H9 (cell line): ENCODE results near the gene GARNL3. TPM values are rescaled to one million over a fixed set of nuclear protein-coding genes. Genes with fewer than 3 reads are reported as not detected.

ENCODE experiments used
- DNase-seq: peaks from one replicate; pipeline ENCODE4 v3.0.0-alpha.2; 2017
- H2AFZ ChIP-seq: one replicate; pipeline ENCODE4 v1.6.1; 2013; ENCODE audit warnings: mild to moderate bottlenecking, low read length, control low read depth, moderate library complexity
- H2AK5ac ChIP-seq: 2 replicates; pipeline ENCODE4 v1.6.1; 2013; ENCODE audit warnings: low read length, control low read depth, mixed read lengths; ENCODE audit not compliant: insufficient read length
- H2BK120ac ChIP-seq: one replicate; pipeline ENCODE4 v1.6.1; 2013; ENCODE audit warnings: low read depth, mild to moderate bottlenecking, low read length, control low read depth, inconsistent platforms; ENCODE audit not compliant: poor library complexity, severe bottlenecking
- H2BK12ac ChIP-seq: 2 replicates; pipeline ENCODE4 v1.6.1; 2013; ENCODE audit warnings: low read length, control low read depth, mixed read lengths, low read depth; ENCODE audit not compliant: insufficient read length
- H2BK15ac ChIP-seq: 2 replicates; pipeline ENCODE4 v1.6.1; 2013; ENCODE audit warnings: low read depth, low read length, control low read depth
- H2BK20ac ChIP-seq: one replicate; pipeline ENCODE4 v1.6.1; 2013; ENCODE audit warnings: low read depth, mild to moderate bottlenecking, low read length, control low read depth, inconsistent platforms; ENCODE audit not compliant: poor library complexity, severe bottlenecking
- H2BK5ac ChIP-seq: 2 replicates; pipeline ENCODE4 v1.6.1; 2013; ENCODE audit warnings: low read length, control low read depth, mixed read lengths; ENCODE audit not compliant: insufficient read length
- H3K14ac ChIP-seq: 2 replicates; pipeline ENCODE4 v1.6.1; 2013; ENCODE audit warnings: low read length, control low read depth; ENCODE audit not compliant: insufficient read depth
- H3K18ac ChIP-seq: 2 replicates; pipeline ENCODE4 v1.6.1; 2013; ENCODE audit warnings: low read depth, mild to moderate bottlenecking, mixed read lengths, low read length, control low read depth; ENCODE audit not compliant: insufficient read length
- H3K23ac ChIP-seq: 2 replicates; pipeline ENCODE4 v1.6.1; 2013; ENCODE audit warnings: low read length, control low read depth, mixed read lengths, low read depth; ENCODE audit not compliant: insufficient read length
- H3K23me2 ChIP-seq: 2 replicates; pipeline ENCODE4 v1.6.1; 2013; ENCODE audit warnings: low read depth, mild to moderate bottlenecking, mixed read lengths, low read length, control low read depth; ENCODE audit not compliant: insufficient read length, poor library complexity, severe bottlenecking
- H3K27ac ChIP-seq: 2 replicates; pipeline ENCODE4 v1.5.1; 2013; ENCODE audit warnings: low read length, control low read depth, mixed read lengths, low read depth; ENCODE audit not compliant: insufficient read length
- H3K27me3 ChIP-seq: 2 replicates; pipeline ENCODE4 v1.6.1; 2013; ENCODE audit warnings: low read length, control low read depth, inconsistent platforms; ENCODE audit not compliant: insufficient read depth
- H3K4ac ChIP-seq: 2 replicates; pipeline ENCODE4 v1.6.1; 2013; ENCODE audit warnings: low read depth, mild to moderate bottlenecking, control low read depth, inconsistent platforms, low read length, moderate library complexity
- H3K4me1 ChIP-seq: 2 replicates; pipeline ENCODE4 v1.6.1; 2013; ENCODE audit warnings: low read length, control low read depth, inconsistent platforms; ENCODE audit not compliant: insufficient read depth
- H3K4me2 ChIP-seq: 2 replicates; pipeline ENCODE4 v1.6.1; 2013; ENCODE audit warnings: low read length, control low read depth, mixed read lengths; ENCODE audit not compliant: insufficient read length, insufficient read depth
- H3K56ac ChIP-seq: 2 replicates; pipeline ENCODE4 v1.6.1; 2013; ENCODE audit warnings: low read depth, mild to moderate bottlenecking, mixed read lengths, low read length, control low read depth; ENCODE audit not compliant: insufficient read length
- H3K79me1 ChIP-seq: 2 replicates; pipeline ENCODE4 v1.6.1; 2013; ENCODE audit warnings: low read depth, mild to moderate bottlenecking, moderate library complexity, low read length, control low read depth, inconsistent platforms; ENCODE audit not compliant: insufficient read depth, poor library complexity, severe bottlenecking
- H3K79me2 ChIP-seq: 2 replicates; pipeline ENCODE4 v1.6.1; 2013; ENCODE audit warnings: low read length, control low read depth, inconsistent platforms; ENCODE audit not compliant: insufficient read depth
- H3K9ac ChIP-seq: 2 replicates; pipeline ENCODE4 v1.6.1; 2013; ENCODE audit warnings: low read length, control low read depth, mixed read lengths; ENCODE audit not compliant: insufficient read length; ENCODE audit errors: extremely low read depth
- H3K9me3 ChIP-seq: one replicate; pipeline ENCODE4 v1.6.1; 2013; ENCODE audit warnings: low read depth, low read length, inconsistent platforms; ENCODE audit not compliant: control insufficient read depth
- H3T11ph ChIP-seq: one replicate; pipeline ENCODE4 v1.6.1; 2013; ENCODE audit warnings: mild to moderate bottlenecking, low read length, control low read depth, inconsistent platforms
- H4K20me1 ChIP-seq: one replicate; pipeline ENCODE4 v1.6.1; 2013; ENCODE audit not compliant: control insufficient read depth, insufficient read length, insufficient read depth
- H4K5ac ChIP-seq: 2 replicates; pipeline ENCODE4 v1.6.1; 2013; ENCODE audit warnings: low read depth, mild to moderate bottlenecking, mixed read lengths, low read length, control low read depth; ENCODE audit not compliant: insufficient read length
- H4K8ac ChIP-seq: replicated peaks from 2 replicates; pipeline ENCODE4 v1.6.1; 2013; ENCODE audit warnings: low read length, control low read depth, mixed read lengths, low read depth; ENCODE audit not compliant: insufficient read length
- H4K91ac ChIP-seq: 2 replicates; pipeline ENCODE4 v1.6.1; 2013; ENCODE audit warnings: low read depth, mild to moderate bottlenecking, moderate library complexity, mixed read lengths, low read length, control low read depth; ENCODE audit not compliant: insufficient read length
- H3K27ac Mint-ChIP-seq, 3 experiments: 2 replicates in 2 of 3; 3 replicates in 1 of 3; pipeline ENCODE4 v1.8.0; 2020 to 2021; ENCODE audit warnings: mixed read lengths in 3 of 3, mild to moderate bottlenecking in 1 of 3, moderate library complexity in 1 of 3
- H3K27me3 Mint-ChIP-seq: 2 replicates; pipeline ENCODE4 v1.8.0; 2021; ENCODE audit warnings: low read depth, mild to moderate bottlenecking, moderate library complexity, mixed read lengths
- H3K36me3 Mint-ChIP-seq, 3 experiments: 2 replicates in 2 of 3; 3 replicates in 1 of 3; pipeline ENCODE4 v1.8.0; 2020 to 2021; ENCODE audit warnings: low read depth in 3 of 3, mixed read lengths in 3 of 3; ENCODE audit not compliant: insufficient read depth in 1 of 3
- H3K4me1 Mint-ChIP-seq, 2 experiments: 2 replicates each; pipeline ENCODE4 v1.8.0; 2020; ENCODE audit warnings: mixed read lengths in 2 of 2
- H3K4me3 Mint-ChIP-seq, 2 experiments: 2 replicates in 1 of 2; 3 replicates in 1 of 2; pipeline ENCODE4 v1.8.0; 2020 to 2021; ENCODE audit warnings: mild to moderate bottlenecking in 2 of 2, mixed read lengths in 2 of 2, moderate library complexity in 1 of 2
- H3K9me3 Mint-ChIP-seq, 2 experiments: 2 replicates in 1 of 2; 3 replicates in 1 of 2; pipeline ENCODE4 v1.8.0; 2020; ENCODE audit warnings: mild to moderate bottlenecking in 2 of 2, mixed read lengths in 2 of 2, moderate library complexity in 1 of 2
- WGBS: extraction: QIAGEN DNeasy Blood & Tissue Kit; methylation state at CpG from one replicate; pipeline ENCODE4 v1.1.7; 2013; ENCODE audit warnings: missing lambda C conversion rate, low lambda C conversion rate, mixed read lengths; ENCODE audit not compliant: insufficient read length; ENCODE audit errors: extremely low coverage; 5-methylcytosine and 5-hydroxymethylcytosine counted together
- total RNA-seq: library from RNA; stranded (reverse); gene quantifications from 2 replicates; pipeline ENCODE4 v1.2.1, GENCODE V29; 2021
- TF ChIP-seq, protein P1 (sequence below): fragments of 200-600 bp; sonication (generic); conservative IDR thresholded peaks from 3 replicates; pipeline ENCODE4 v1.8.0; 2021; ENCODE audit warnings: antibody characterized with exemption, mild to moderate bottlenecking

Gene GARNL3
- total RNA-seq, 1 experiment from 2014 or later: 8.7 TPM

DNA sequence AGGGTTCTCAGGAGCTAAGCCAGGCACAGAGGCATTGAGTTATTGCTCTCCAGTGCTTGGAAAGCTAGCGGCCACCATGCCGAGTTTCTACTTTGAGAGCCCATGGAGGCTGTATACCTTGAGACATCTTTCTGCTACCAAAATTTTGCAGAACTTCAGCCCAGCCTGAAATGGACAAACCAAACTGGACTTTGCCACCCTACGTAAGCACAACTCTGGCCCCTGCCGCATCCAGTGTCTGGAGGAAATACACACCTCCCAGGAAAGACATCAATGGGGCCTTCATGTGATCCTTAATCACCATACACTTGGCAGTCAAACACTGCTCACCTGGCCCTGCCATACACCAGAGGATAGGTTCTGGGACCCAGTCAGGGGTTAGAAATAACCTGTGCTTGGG is 27.8 kb downstream of the GARNL3 start:
- Histone ChIP-seq H2AK5ac (no peak overlapping the region), H3K9me3 (no peaks in the 10 kb centered on the region), H3K18ac (no peak overlapping the region), H3K4me1 (no peaks in the 10 kb centered on the region), H3K27ac (no peak overlapping the region), H2BK120ac (no peak overlapping the region), H3T11ph (no peak overlapping the region), H4K20me1 (no peaks in the 10 kb centered on the region), H3K23me2 (no peaks in the 10 kb centered on the region), H3K4me2 (no peak overlapping the region), H3K23ac (no peak overlapping the region), H3K27me3 (no peaks in the 10 kb centered on the region), H3K79me1 (no peaks in the 10 kb centered on the region), H4K91ac (no peak overlapping the region), H2BK12ac (no peak overlapping the region), H3K4ac (no peak overlapping the region), H2BK20ac (no peak overlapping the region), H4K8ac (no peak overlapping the region), H3K9ac (no peak overlapping the region), H3K14ac (no peak overlapping the region), H2BK5ac (no peak overlapping the region), H2AFZ (no peak overlapping the region), H3K79me2 (no peaks in the 10 kb centered on the region), H3K56ac (no peak overlapping the region), H2BK15ac (no peak overlapping the region), H4K5ac (no peak overlapping the region)
- DNase-seq: no peak
- no CpG with 5 or more reads among the region's 4 CpGs for WGBS
- Mint-ChIP-seq H3K9me3 (no peaks in the 10 kb centered on the region), H3K27ac (peak overlapping the region in 1 of 3 experiments; percentile 19; a peak in 1 of 7 replicates), H3K36me3 (no peaks in the 10 kb centered on the region; a peak in 1 of 7 replicates), H3K4me1 (0 out of 4 replicates have a peak, but pooled peaks cover 0 to 5% of the 10 kb centered on the region in 2 experiments), H3K4me3 (no peak overlapping the region), H3K27me3 (no peaks in the 10 kb centered on the region)
- TF ChIP-seq, protein P1, sequence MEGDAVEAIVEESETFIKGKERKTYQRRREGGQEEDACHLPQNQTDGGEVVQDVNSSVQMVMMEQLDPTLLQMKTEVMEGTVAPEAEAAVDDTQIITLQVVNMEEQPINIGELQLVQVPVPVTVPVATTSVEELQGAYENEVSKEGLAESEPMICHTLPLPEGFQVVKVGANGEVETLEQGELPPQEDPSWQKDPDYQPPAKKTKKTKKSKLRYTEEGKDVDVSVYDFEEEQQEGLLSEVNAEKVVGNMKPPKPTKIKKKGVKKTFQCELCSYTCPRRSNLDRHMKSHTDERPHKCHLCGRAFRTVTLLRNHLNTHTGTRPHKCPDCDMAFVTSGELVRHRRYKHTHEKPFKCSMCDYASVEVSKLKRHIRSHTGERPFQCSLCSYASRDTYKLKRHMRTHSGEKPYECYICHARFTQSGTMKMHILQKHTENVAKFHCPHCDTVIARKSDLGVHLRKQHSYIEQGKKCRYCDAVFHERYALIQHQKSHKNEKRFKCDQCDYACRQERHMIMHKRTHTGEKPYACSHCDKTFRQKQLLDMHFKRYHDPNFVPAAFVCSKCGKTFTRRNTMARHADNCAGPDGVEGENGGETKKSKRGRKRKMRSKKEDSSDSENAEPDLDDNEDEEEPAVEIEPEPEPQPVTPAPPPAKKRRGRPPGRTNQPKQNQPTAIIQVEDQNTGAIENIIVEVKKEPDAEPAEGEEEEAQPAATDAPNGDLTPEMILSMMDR: no peak
